NCI-H82 (cell line): Measurements from ENCODE around the gene POC1A.
"Not testable (repeated sequence)": the region's sequence is repeated elsewhere in the genome, so short reads cannot be mapped to it uniquely, and the experiment has no call there.

Experiments used
- DNase-seq: peaks from one replicate; lab custom pipeline; 2025; lab: John Stamatoyannopoulos, UW

The POC1A gene

GRCh38 chr3:52183786-52184445 is 29.7 kb upstream of the POC1A start:
- no peak for DNase-seq

DNA sequence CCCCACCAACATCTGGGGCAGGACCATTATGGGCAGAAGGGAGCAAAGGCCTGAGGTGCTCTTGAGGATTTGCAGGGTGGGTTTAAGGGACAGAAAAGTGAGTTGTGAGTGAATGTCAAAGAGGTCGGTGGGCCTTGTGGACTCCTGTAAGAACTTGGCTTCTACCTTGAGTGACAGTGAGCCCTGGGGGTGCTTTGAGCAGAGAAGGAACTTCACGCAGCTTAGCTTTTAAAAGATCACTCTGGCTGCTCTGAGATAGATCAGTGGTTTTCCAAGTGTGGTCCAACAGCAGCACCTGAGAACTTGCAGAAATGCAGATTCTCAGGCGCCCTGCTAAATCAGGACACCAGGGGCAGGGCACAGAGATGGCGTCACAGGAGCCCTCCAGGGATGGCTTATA is 28.5 kb upstream of the POC1A start:
- no peak for DNase-seq

- DNase-seq: no peak
Measured at GRCh38 chr3:52182196-52182595, 28.0 kb upstream of the POC1A start.

DNA sequence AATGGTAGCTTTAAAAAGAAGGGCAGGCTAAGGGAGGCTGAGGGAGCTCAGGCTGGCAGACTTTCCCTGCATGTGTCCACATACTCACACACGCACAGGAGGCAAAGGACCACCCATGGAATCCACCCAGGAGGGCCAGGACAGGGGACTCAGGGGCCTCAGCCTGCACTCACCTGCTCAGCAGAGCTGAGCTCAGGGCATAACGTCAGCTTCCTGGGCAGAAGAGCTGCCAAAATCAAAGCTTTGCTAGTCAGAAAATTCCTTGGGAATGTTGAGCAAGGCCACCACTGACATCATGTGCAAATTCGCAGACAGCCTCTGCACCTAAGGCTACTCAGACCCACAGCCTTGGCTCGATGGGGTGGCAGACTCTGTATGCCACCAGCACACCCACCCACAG is 27.3 kb upstream of the POC1A start:
- DNase-seq: no peak

DNA sequence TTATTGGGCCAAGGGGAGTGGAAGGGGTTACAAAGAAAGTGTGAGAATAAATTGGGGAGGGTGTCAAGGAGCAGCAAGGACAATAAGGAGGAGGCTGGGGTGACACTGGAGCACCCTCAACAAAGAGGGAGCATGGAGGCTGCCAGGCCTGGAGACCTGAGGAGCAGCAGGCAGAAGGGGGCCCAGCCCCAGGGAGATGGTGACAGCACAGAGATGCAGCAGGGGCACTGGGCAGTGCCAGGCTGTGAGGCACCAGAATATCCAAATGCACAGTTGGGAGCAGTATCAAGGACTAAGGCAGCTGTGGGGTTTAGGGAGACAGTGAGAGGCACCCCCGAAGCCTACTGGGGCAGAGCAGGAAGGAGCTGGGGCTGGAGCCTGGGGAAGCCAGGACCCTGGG is 24.3 kb upstream of the POC1A start:
- DNase-seq: no peak

- not testable (repeated sequence) for DNase-seq
Measured at GRCh38 chr3:52178126-52178525, 23.9 kb upstream of the POC1A start.

- no peak for DNase-seq
Measured at GRCh38 chr3:52177701-52178042, 23.4 kb upstream of the POC1A start.

DNA sequence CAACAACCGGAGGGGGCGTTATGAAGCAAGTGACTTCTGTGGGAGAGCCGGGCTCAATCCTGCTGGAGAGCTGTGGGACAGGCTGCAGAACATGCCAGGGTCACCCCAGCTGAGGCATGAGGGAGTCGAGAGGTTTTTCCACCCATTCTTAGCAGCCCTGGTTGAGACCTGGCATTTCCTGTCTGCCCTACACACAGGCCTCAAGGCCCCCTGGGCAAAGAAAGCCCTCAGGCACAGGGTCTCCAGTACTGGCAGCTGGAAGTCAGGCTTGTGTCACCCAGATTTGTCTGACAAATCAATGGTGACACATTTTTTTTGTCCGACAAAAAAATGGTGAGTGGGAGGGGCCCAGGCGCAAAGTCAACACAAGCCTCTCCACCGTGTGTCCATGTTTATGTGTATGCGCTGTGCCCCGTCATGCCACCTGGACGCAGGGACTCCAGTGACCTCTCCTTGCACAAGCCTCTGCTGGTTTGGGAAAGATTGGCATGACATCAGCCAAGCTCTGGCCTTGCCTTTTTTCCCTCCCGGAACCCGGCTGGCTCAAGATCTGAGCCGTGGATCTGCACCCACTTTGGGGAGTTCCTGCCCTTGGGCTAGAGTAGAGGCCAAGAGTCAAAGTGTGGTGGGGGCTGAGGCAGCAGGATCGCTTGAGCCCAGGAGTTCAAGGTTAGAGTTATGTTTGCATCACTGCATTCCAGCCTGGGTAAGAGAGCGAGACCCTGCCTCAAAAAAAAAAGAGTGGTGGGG is 22.9 kb upstream of the POC1A start:
- no peak for DNase-seq

DNA sequence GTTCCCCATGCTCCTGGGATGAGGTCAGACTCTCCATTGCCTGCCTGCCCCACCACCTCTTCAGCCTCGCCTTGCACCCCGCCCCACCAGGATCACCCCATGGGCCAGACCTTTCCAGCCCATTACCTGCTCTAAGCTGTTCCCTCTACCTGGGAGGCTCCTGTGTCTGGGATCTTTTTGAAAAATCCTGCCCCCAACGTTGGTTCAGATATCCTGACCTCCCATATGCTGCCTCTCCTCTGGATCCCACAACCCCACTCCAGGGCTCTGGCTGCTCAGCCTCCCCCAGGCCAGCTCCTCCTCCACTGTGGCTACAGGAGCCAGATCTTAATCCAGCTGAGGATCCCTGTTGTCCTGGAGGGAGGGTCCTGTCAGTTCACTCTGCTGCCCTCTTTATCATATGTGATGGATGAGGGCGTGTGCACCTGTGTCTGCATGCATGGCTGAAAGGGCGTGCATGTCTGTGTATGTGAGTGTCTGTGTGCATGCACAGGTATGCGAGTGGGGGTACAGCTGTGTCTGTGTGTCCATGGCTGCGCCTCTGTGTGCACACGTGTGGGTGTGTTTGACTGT is 22.0 kb upstream of the POC1A start:
- DNase-seq: peak; percentile 38

GRCh38 chr3:52175416-52176179 is 21.4 kb upstream of the POC1A start:
- DNase-seq: no peak

DNA sequence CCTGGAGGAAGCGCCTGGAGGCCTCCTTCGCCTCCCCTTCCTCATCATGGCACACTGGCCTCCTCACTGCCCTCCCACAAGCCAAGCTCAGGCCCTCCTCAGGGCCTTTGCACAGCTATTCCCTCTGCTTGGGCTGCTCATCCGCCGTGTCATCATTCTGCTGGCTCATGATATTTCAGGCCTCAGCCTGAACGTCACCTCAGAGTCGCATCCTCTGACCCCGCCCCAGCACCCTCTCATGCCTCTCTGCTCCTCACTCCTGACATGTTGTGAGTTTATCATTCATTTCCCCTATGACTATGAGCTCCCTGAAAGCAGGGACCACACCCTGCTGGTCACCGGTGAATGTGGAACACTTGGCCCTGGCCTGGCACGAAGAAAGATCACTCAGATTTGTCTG is 20.7 kb upstream of the POC1A start:
- DNase-seq: no peak

DNA sequence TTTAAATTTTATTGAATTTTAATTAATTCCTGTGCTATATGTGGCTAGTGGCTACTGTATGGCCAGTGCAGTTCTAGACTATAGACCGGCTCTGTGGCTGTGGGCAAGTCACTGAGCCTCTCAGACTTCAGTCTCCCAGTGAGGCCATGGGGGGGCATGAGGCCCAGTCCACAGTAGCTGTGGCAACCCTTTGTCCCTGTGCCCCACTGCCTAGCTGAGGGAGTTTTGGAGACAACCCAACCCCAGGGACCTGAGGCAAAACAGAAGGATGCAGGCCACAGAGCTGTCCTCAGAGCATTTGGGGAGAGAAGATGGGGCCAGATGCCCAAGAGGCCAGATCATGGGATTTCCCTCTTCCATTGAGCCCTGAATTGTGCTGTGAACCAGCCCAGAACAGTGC is 18.9 kb upstream of the POC1A start:
- no peak for DNase-seq

DNA sequence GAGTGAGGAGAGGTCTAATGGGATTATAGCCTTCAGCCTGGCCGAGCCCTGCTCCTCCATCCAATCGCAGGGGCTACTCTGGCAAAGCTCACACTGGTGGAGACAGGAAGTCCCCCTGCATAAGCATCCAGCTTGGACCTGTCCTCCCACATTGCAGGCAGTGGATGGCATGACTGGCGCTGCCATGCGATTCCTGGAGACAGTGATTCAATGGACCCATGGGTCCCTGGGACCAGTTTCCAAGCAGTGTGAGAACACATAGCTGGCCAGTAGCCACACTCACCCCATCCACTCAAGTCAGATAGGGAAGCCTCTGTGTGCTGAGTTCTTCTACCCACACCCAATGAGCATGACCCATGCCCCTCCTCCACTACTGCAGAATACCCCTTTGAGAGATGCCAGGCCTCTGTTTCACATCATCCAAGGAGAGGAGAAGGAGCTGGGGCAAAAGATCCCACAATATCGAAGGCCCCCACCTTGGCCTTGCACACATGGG is 18.1 kb upstream of the POC1A start:
- peak; percentile 40 for DNase-seq

DNA sequence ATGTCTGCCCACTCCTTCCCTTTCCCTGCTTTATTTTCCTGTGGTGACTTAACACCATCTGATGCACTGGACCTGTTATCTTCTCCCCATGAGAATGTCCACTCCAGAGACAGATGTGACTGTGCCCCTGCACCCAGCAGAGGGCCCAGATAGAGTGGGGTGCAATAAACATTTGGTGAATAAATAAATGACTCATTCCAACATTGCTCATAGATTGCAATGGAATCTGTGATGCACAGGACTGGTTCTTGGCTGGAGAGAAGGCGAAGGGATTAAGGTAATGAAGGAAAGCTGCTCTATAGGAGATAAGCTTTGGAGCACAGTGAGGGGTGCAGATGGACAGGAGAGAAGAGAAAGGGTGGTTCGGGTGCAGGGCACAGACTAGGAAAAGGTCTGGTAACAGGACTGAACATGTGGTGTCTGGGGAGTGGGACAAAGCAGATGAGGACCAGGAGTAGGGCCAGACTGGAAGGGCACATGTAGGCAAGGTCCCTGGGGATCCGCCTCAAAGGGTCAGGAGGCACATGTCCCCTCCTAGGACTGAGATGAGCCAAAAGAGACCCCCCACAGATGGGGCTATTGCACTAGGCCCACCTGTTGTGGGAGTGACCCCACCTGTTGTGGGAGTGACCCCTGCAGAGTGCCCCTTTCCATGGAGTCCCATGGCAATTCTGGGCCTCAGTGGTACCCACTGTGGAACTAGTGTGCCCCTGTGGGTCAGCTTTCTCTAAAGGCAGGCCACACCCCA is 17.5 kb upstream of the POC1A start:
- DNase-seq: peak; percentile 74

DNA sequence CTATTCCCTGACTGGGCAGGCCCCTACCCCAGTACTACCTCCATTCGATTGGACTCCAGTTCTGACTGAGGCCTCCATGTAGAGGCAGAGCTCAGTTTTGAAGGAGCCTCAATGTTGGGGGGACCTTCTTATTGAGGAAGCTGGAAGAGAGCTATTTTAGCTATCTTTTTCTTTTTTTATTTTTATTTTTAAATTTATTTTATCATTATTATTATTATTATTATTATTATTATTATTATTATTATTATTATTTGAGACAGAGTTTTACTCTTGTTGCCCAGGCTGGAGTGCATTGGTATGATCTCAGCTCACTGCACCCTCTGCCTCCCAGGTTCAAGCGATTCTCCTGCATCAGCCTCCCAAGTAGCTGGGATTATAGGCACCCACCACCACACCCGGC is 16.0 kb upstream of the POC1A start:
- not testable (repeated sequence) for DNase-seq

GRCh38 chr3:52167240-52167639 is 13.0 kb upstream of the POC1A start:
- no peak for DNase-seq

- DNase-seq: no peak
Measured at GRCh38 chr3:52162250-52162872, 8.1 kb upstream of the POC1A start.

- no peak for DNase-seq
Measured at GRCh38 chr3:52159503-52159902, 5.3 kb upstream of the POC1A start.

- no peak for DNase-seq
Measured at GRCh38 chr3:52155912-52156311, 1.7 kb upstream of the POC1A start.

GRCh38 chr3:52153389-52154096 is 680 bp downstream of the POC1A start:
- DNase-seq: peak; percentile 64

DNA sequence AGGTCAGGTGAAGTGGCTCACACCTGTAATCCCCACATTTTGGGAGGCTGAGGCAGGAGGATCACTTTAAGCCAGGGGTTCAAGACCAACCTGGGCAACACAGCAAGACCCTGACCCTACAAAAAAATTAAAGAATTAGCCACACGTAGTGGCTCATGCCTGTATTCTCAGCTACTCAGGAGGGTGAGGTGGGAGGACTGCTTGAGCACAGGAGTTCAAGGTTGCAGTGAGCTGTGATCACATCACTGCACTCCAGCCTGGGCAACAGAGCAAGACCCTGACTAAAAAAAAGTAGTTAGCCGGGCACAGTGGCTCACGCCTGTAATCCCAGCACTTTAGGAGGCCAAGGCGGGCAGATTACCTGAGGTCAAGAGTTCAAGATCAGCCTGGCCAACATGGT is 2.2 kb downstream of the POC1A start:
- DNase-seq: not testable (repeated sequence)
